ENCODE measurements around the gene RPS6KB2. TPM values are rescaled to one million over a fixed set of nuclear protein-coding genes. Genes with fewer than 3 reads are reported as not detected.

Gene RPS6KB2
- total and polyA plus RNA-seq, 2 experiments from 2014 or later: 29.5 to 41.3 TPM

DNA sequence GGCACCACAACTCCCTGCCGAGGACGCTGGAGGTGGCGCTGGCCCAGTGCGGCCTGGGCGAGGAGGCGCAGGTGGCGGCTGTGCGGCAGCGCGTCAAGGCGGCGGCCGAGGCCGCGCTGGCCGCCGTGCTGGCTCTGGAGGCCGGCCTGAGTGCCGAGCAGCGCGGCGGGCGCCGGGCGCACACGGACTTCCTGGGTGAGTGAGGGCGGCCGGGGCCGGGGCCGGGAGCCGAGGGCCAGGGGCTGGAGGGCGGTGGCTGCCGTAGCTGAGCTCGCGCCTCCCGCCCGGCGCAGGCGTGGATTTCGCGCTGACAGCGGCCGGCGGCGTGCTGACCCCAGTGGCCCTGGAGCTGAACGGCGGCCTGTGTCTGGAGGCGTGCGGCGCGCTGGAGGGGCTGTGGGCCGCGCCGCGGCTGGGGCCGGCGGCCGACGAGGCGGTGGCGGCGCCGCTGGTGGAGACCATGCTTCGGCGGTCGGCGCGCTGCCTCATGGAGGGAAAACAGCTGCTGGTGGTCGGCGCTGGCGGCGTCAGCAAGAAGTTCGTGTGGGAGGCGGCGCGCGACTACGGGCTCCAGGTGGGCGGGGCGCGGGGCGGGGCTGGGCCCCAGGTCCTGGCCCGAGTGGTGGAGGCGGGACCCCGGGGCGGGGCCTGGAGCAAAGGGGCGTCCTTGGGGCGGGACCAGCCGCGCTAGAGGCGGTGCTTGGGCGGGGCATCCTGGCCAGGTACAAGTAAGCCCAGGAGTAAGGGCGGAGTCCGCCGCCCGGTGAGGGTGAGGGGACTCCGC lies 7.5 kb upstream of the RPS6KB2 start:
- no peaks in the 10 kb centered on the region for H3K9me2 ChIP-seq (ENCODE audit: insufficient read depth)
- H3F3A ChIP-seq (replicated peaks; ENCODE audit: low read depth): no peaks in the 10 kb centered on the region
- 0 out of 2 replicates have a peak, but pooled peaks cover 5% of the 10 kb centered on the region for H3K27me3 ChIP-seq (ENCODE audit: insufficient read depth)
- Mint-ChIP-seq H3K27ac (no peak overlapping the region), H3K4me1 (peaks cover 19% of the 10 kb centered on the region), H3K4me3 (peak overlapping the region; percentile 69), H3K36me3 (ENCODE audit: low read depth) (no peaks in the 10 kb centered on the region), H3K27me3 (ENCODE audit: insufficient read depth, low read depth, poor library complexity) (peaks cover 25% of the 10 kb centered on the region), H3K9me3 (no peaks in the 10 kb centered on the region; the same call in 2 of the 3 replicates)
- peak overlapping the region; percentile 88; the same call in 1 of the 2 replicates for H2AFZ ChIP-seq
- peaks cover 15% of the 10 kb centered on the region; the same call in 1 of the 2 replicates for H3K4me1 ChIP-seq (ENCODE audit: insufficient read depth)
- ATAC-seq (peak; percentile 83), DNase-seq (ENCODE audit: low spot score) (peak; percentile 96)
- TF ChIP-seq CTCF (conservative IDR thresholded peaks at IDR 0.05; ENCODE audit: low read depth in 2 of 2): no peak
- TF ChIP-seq ZNF114 (CRISPR knock-in tag; IDR thresholded peaks at IDR 0.05): no peak
- TF ChIP-seq POLR2AphosphoS5 (IDR thresholded peaks at IDR 0.05; ENCODE audit: low read depth): peak; percentile 88
- no peak for TF ChIP-seq REST (IDR thresholded peaks at IDR 0.05; ENCODE audit: unreplicated experiment)
- TF ChIP-seq ZNF331 (CRISPR knock-in tag; IDR thresholded peaks at IDR 0.05; ENCODE audit: low read depth): no peak
- TF ChIP-seq, protein P1, sequence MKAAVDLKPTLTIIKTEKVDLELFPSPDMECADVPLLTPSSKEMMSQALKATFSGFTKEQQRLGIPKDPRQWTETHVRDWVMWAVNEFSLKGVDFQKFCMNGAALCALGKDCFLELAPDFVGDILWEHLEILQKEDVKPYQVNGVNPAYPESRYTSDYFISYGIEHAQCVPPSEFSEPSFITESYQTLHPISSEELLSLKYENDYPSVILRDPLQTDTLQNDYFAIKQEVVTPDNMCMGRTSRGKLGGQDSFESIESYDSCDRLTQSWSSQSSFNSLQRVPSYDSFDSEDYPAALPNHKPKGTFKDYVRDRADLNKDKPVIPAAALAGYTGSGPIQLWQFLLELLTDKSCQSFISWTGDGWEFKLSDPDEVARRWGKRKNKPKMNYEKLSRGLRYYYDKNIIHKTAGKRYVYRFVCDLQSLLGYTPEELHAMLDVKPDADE (IDR thresholded peaks at IDR 0.05): no peak
- peak; percentile 51; the same call in 1 of the 2 replicates for TF ChIP-seq CREB1 (CRISPR knock-in tag; IDR thresholded peaks at IDR 0.05; ENCODE audit: low read depth)
- no peaks in the 10 kb centered on the region for H3K79me2 ChIP-seq (replicated peaks; ENCODE audit: insufficient read depth)
- H3K4me3 ChIP-seq: peak overlapping the region; percentile 67
- no peak overlapping the region for H3K27ac ChIP-seq (ENCODE audit: low read depth)
- no peaks in the 10 kb centered on the region for H3K36me3 ChIP-seq (ENCODE audit: insufficient read depth)
- H4K20me1 ChIP-seq (replicated peaks; ENCODE audit: insufficient read depth): no peaks in the 10 kb centered on the region
- peak overlapping the region; percentile 83 for H3K4me2 ChIP-seq
